Astrocyte (in vitro differentiated cells and primary cell): ENCODE measurements around the gene ASF1B. TPM values are rescaled to one million over a fixed set of nuclear protein-coding genes. Genes with fewer than 3 reads are reported as not detected.

Experiments
- DNase-seq: peaks from one replicate; pipeline ENCODE4 v3.0.0-alpha.2; 2010; ENCODE audit warnings: low read depth
- FAIRE-seq: peaks from 2 replicates; lab custom pipeline; 2011; peaks lifted over from hg19 to GRCh38; lab: Jason Lieb, UNC
- H2AFZ ChIP-seq: 2 replicates; pipeline ENCODE4 v1.6.0; 2012; ENCODE audit warnings: low read depth, low read length, inconsistent platforms
- H3K27ac ChIP-seq: 2 replicates; pipeline ENCODE4 v1.5.1; 2011; ENCODE audit warnings: low read depth, low read length, inconsistent platforms
- H3K27me3 ChIP-seq: 2 replicates; pipeline ENCODE4 v1.6.0; 2011; ENCODE audit warnings: low read length, inconsistent platforms; ENCODE audit not compliant: insufficient read depth
- H3K36me3 ChIP-seq: 2 replicates; pipeline ENCODE4 v1.5.1; 2011; ENCODE audit warnings: low read length, inconsistent platforms; ENCODE audit not compliant: insufficient read depth
- H3K4me1 ChIP-seq: 2 replicates; pipeline ENCODE4 v1.5.1; 2011; ENCODE audit warnings: low read length, inconsistent platforms; ENCODE audit not compliant: insufficient read depth
- H3K4me2 ChIP-seq: 2 replicates; pipeline ENCODE4 v1.6.0; 2012; ENCODE audit warnings: low read length, inconsistent platforms
- H3K4me3 ChIP-seq: 2 replicates; pipeline ENCODE4 v1.5.1; 2011; ENCODE audit warnings: low read depth, mild to moderate bottlenecking, low read length, inconsistent platforms; ENCODE audit not compliant: insufficient read depth
- H3K79me2 ChIP-seq: 2 replicates; pipeline ENCODE4 v1.6.0; 2012; ENCODE audit warnings: mild to moderate bottlenecking, low read length, inconsistent platforms; ENCODE audit not compliant: insufficient read depth
- H3K9ac ChIP-seq: 2 replicates; pipeline ENCODE4 v1.6.0; 2012; ENCODE audit warnings: mild to moderate bottlenecking, low read length, inconsistent platforms
- H3K9me3 ChIP-seq: 2 replicates; pipeline ENCODE4 v1.5.1; 2012; ENCODE audit warnings: low read depth, mild to moderate bottlenecking, low read length, inconsistent platforms; ENCODE audit not compliant: insufficient read depth
- H4K20me1 ChIP-seq: 2 replicates; pipeline ENCODE4 v1.6.0; 2012; ENCODE audit warnings: low read length, inconsistent platforms; ENCODE audit not compliant: insufficient read depth
- H3K27ac Mint-ChIP-seq: one replicate; pipeline ENCODE4 v1.8.0; 2021; ENCODE audit warnings: mild to moderate bottlenecking, mixed read lengths; ENCODE audit not compliant: unreplicated experiment
- H3K27me3 Mint-ChIP-seq: one replicate; pipeline ENCODE4 v1.8.0; 2021; ENCODE audit warnings: low read depth, mixed read lengths; ENCODE audit not compliant: unreplicated experiment
- H3K36me3 Mint-ChIP-seq: one replicate; pipeline ENCODE4 v1.8.0; 2021; ENCODE audit warnings: low read depth, mixed read lengths; ENCODE audit not compliant: unreplicated experiment
- H3K4me1 Mint-ChIP-seq: one replicate; pipeline ENCODE4 v1.8.0; 2021; ENCODE audit warnings: low read depth, mixed read lengths; ENCODE audit not compliant: unreplicated experiment
- H3K4me3 Mint-ChIP-seq: one replicate; pipeline ENCODE4 v1.8.0; 2021; ENCODE audit warnings: mild to moderate bottlenecking, moderate library complexity, mixed read lengths; ENCODE audit not compliant: unreplicated experiment
- H3K9me3 Mint-ChIP-seq: one replicate; pipeline ENCODE4 v1.8.0; 2021; ENCODE audit warnings: mild to moderate bottlenecking, mixed read lengths; ENCODE audit not compliant: unreplicated experiment
- CTCF ChIP-seq: IDR thresholded peaks from 2 replicates; pipeline ENCODE4 v1.5.1; 2011; ENCODE audit warnings: low read depth, mild to moderate bottlenecking, inconsistent platforms, low read length, moderate library complexity; ENCODE audit not compliant: insufficient read depth
- EZH2 ChIP-seq: IDR thresholded peaks from 2 replicates; pipeline ENCODE4 v1.6.1; 2012; ENCODE audit warnings: mild to moderate bottlenecking, low read length, inconsistent platforms; ENCODE audit not compliant: insufficient read depth
- total RNA-seq: library from RNA; stranded (reverse); gene quantifications from 2 replicates; pipeline ENCODE4 v1.2.1, GENCODE V29; 2021

The ASF1B gene
- total RNA-seq, 1 donor from 2014 or later = 1.9 TPM

- Histone ChIP-seq H3K4me1 (no peaks in the 10 kb centered on the region), H3K9ac (no peak overlapping the region), H3K79me2 (no peaks in the 10 kb centered on the region), H2AFZ (no peak overlapping the region), H4K20me1 (no peaks in the 10 kb centered on the region), H3K4me2 (no peak overlapping the region), H3K27me3 (no peaks in the 10 kb centered on the region), H3K4me3 (no peak overlapping the region), H3K9me3 (peaks cover 7% of the 10 kb centered on the region), H3K27ac (no peak overlapping the region), H3K36me3 (peaks cover 11% of the 10 kb centered on the region)
- no peak for TF ChIP-seq EZH2
- TF ChIP-seq CTCF = no peak
- Mint-ChIP-seq H3K27ac (no peak overlapping the region), H3K4me1 (no peaks in the 10 kb centered on the region), H3K36me3 (peaks cover 24% of the 10 kb centered on the region), H3K9me3 (peaks cover 9% of the 10 kb centered on the region), H3K4me3 (no peak overlapping the region), H3K27me3 (no peaks in the 10 kb centered on the region)
- FAIRE-seq (no peak), DNase-seq (no peak)
These were observed 38.7 kb downstream of the ASF1B start for GRCh38 chr19:14097532-14098151.

DNA sequence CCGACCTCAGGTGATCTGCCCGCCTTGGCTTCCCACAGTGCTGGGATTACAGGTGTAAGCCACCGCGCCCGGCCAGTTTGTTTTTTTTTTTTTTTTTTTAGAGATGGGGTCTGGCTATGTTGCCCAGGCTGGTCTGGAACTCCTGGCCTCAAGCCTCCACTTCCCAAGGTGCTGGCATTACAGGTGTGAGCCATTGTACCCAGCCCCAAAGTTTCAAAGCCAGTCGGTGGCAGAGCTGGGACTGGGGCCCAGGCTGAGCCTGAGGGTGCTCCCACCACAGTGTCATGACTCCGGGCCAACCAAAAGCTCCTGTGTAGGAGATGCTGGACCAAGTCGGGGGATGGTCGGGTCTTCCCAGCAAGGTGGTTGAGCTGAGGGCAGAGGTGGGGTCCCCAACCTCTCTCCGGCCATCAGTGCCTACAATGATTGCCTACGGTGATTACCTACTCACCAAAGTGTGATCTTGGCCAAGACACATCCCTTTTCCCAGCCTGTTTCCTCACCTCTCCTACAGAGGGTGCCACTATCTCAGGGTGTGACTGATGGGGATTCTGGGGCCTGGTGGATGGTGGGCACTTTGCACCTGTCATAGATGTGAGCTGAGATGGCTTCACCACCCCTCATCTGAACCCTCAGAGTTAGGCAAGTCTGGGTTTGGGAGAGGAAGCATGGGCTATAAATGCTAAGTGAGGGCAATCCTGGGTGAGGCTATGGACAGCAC lies 40.0 kb downstream of the ASF1B start:
- peaks cover 24% of the 10 kb centered on the region for H3K36me3 Mint-ChIP-seq
- Histone ChIP-seq H3K9me3 (peaks cover 7% of the 10 kb centered on the region), H2AFZ (no peak overlapping the region), H3K4me2 (no peak overlapping the region), H3K4me3 (no peak overlapping the region), H3K27ac (no peak overlapping the region), H3K9ac (no peak overlapping the region), H3K79me2 (no peaks in the 10 kb centered on the region), H4K20me1 (no peaks in the 10 kb centered on the region), H3K27me3 (no peaks in the 10 kb centered on the region), H3K4me1 (peaks cover 6% of the 10 kb centered on the region), H3K36me3 (peaks cover 10% of the 10 kb centered on the region)
- H3K4me1 Mint-ChIP-seq = peaks cover 4% of the 10 kb centered on the region
- H3K27ac Mint-ChIP-seq = no peak overlapping the region
- no peak for DNase-seq
- TF ChIP-seq EZH2 (no peak), CTCF (no peak)
- FAIRE-seq = no peak
- H3K27me3 Mint-ChIP-seq = no peaks in the 10 kb centered on the region
- no peak overlapping the region for H3K4me3 Mint-ChIP-seq
- H3K9me3 Mint-ChIP-seq = peaks cover 9% of the 10 kb centered on the region

GRCh38 chr19:14094854-14095253 lies 41.5 kb downstream of the ASF1B start:
- H3K4me3 Mint-ChIP-seq = no peak overlapping the region
- no peak overlapping the region for H3K27ac ChIP-seq
- peaks cover 3% of the 10 kb centered on the region for H3K36me3 ChIP-seq
- H3K9ac ChIP-seq = no peak overlapping the region
- peaks cover 8% of the 10 kb centered on the region for H3K4me1 ChIP-seq
- H2AFZ ChIP-seq = no peak overlapping the region
- H3K79me2 ChIP-seq = no peaks in the 10 kb centered on the region
- H3K4me1 Mint-ChIP-seq = peaks cover 4% of the 10 kb centered on the region
- H3K9me3 Mint-ChIP-seq = peaks cover 9% of the 10 kb centered on the region
- H3K4me3 ChIP-seq = no peak overlapping the region
- no peak overlapping the region for H3K27ac Mint-ChIP-seq
- H3K36me3 Mint-ChIP-seq = peaks cover 19% of the 10 kb centered on the region
- no peaks in the 10 kb centered on the region for H4K20me1 ChIP-seq
- no peaks in the 10 kb centered on the region for H3K27me3 Mint-ChIP-seq
- no peak for DNase-seq
- FAIRE-seq = no peak
- peaks cover 7% of the 10 kb centered on the region for H3K9me3 ChIP-seq
- H3K4me2 ChIP-seq = no peak overlapping the region
- no peaks in the 10 kb centered on the region for H3K27me3 ChIP-seq
- TF ChIP-seq EZH2 (no peak), CTCF (no peak)
